GM18520 (cell line): ENCODE results near the gene OXTR.

Experiments used
- ATAC-seq: cut with Tn5 transposase; IDR thresholded peaks from one replicate; pipeline ENCODE4 v1.9.1; 2021; ENCODE audit not compliant: unreplicated experiment

Gene OXTR

DNA sequence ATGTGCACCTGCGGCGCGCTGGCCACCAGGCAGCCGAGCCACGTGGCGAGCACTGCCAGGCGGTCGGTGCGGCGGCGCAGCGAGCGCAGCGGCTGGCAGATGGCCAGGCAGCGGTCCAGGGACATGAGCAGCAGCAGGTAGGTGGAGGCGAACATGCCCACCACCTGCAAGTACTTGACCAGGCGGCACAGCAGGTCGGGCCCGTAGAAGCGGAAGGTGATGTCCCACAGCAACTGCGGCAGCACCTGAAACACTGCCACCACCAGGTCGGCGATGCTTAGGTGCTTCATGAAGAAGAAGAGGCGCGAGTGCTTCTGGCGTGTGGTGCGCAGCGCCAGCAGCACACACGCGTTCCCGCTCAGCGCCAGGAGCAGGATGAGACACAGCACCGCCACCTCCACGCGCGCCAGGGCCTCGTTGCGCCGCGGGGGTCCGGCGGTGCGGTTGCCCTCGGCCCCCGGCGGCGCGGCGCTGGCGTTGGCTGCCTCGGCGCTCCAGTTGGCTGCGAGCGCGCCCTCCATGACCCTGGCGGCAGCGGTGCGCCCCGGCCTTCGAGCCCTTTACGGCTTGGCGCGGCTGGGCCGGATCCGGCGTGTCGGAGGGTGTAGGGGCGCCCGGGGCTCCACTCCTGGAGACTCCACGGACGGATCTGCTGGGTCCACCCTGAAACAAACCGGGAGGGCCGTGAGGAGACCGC is 1.6 kb downstream of the OXTR start:
- ATAC-seq: no peak

DNA sequence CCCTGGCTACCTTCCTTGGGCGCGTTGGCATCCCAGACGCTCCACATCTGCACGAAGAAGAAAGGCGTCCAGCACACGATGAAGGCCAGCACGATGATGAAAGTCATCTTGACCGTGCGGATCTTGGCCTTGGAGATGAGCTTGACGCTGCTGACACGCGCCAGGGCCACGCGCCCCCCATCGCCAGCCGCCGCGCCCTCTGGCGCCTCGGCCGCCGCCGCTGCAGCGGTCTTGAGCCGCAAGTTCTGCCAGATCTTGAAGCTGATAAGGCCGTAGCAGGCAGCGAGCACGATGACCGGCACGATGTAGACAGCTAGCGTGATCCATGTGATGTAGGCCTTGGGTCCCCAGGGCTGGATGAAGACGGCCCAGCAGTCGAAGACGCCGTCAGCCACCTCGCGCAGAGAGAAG is 2.2 kb downstream of the OXTR start:
- ATAC-seq: no peak

DNA sequence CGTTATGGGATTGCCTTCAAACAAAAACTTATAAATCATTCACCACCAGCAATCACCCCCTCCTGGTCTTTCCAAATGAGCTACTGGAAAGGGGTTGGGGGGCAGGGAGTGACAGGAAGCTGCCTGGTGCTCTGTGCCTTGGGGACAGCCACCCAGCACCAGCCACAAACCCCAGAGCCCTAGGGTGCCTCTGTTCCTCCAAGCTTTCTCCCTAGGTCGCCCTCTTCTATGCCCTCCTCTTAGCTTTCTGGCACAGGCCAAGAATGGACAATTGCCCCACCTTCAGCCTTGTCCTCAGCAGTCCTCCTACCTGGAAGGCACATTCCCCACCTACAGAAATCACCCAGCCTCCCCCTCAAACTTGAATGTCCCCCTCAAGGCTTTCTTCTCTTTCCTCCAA is 3.3 kb downstream of the OXTR start:
- no peak for ATAC-seq

DNA sequence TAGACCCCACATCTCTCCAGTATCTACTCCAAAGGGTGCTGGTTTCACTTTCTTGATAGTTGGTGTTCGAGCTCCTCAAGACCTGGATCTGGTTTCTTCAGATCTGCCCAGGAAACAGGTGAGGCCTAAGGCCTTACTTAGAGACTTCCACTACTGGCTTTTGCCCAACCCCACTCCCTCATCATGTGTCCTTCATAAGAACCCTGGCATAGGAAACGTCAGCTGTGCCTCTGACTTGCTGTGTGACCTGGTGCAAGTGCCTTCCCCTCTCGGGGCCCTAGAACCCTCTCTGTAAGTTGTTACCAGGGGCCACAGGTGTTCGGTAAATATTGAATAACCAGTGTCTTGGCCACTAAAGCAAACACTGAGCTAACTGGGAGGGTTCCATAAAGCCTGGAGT is 3.9 kb downstream of the OXTR start:
- ATAC-seq: no peak

DNA sequence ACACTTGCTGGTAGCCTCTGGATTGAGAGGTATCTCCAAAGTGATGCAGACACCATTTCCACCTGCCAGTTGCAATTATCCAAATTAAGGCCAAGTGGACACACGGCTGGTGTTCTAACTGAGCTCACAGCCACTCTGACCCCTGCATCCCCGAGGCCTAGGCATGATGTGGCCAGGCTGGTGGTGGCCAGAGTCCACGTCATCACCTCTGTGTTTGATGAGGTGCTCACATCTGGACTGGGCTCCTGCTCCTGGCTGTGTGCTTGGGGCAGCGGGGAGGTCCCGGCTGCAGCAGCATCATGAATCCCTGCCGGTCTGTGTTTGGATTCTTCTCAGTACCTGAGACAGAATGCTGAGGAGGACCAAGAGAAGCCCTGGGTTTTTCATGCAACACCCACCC is 4.9 kb downstream of the OXTR start:
- ATAC-seq: no peak

DNA sequence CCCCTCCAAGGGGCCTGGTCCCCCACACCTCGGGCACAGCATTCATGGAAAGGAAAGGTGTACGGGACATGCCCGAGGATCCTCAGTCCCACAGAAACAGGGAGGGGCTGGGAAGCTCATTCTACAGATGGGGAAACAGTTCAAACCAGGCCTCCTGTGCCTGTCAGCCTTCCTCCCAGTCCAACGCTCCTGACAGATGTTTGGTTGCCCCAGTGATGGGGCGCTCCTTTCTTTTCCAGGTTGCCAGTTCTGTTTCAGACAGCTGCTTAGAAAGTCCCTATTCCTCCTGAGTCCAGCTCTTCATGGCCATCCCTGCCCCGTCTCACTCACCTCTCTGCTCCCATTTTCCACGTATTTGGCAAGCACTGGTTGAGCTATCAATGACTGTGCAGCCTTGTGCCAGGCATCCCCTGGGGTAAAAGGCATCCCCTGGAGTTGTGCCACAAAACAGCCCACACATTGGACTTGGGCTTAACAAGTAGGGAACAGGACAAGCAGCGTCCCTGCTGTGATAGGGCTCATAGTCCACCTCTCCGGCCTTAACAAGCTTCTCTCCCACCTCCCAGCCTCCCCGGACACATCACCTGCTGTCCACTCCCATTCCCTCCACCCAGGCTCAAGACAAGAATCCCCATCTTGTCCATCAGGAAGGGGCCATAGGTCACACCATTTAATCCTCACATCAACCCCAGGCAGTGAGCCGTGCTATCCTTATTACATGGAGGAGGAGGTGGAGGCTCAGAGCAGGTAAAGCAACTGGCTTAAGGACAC is 6.6 kb downstream of the OXTR start:
- no peak for ATAC-seq

DNA sequence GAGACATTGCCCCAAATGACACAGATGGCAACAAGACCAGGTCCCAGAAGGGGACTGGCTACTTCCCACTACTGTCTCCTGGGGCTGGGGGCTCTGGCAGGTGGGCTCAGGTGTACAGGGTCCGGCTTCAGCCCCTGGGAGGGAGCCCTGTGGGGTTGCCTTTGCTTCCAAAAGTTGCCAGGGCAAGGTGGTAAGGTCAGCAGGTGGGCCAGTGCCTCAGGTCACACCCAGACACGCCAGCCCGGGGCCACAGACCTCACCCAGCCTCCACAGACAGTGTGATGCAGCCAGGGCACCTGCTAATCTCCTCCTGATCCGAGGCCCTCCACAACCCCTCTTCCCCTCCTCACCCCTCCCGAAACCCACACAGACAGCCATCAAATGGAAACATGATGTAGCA is 7.5 kb downstream of the OXTR start:
- ATAC-seq: no peak

DNA sequence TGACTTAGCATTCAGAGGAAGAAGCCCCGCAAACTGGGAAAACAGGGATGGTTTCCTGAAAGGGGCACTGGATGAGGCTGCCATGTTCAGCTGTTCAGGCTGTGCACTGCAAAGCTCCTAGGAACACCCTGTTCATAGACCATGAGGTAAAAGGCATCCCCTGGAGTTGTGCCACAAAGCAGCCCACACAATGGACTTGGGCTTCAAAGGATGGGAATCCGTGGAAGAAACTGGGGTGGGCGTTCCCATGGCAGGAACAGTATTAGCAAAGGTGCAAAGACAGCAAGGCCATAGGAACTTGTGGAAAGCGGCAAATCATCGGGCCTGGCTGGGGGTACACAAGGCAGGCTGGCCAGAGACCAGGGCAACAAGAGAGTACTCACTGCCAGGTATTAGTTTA is 8.9 kb downstream of the OXTR start:
- ATAC-seq: no peak

DNA sequence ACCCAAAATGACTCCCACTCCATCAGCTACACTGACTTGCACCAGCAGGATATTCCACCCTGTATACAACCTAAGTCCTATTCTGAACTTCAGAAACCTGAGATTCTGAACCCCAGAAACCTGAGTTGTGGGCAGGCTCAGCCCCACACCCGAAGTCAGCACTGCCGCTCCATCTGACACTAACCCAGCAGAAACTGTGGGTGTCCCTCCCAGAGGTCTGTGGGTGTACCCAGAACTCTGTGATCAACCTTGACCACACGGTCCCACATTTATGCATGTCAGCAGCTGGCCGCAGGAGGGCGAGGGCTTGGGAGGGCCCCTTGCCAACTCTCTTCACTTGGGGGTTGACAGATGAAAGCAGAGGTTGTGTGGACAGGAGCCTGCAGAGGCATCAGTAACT is 9.3 kb downstream of the OXTR start:
- no peak for ATAC-seq

DNA sequence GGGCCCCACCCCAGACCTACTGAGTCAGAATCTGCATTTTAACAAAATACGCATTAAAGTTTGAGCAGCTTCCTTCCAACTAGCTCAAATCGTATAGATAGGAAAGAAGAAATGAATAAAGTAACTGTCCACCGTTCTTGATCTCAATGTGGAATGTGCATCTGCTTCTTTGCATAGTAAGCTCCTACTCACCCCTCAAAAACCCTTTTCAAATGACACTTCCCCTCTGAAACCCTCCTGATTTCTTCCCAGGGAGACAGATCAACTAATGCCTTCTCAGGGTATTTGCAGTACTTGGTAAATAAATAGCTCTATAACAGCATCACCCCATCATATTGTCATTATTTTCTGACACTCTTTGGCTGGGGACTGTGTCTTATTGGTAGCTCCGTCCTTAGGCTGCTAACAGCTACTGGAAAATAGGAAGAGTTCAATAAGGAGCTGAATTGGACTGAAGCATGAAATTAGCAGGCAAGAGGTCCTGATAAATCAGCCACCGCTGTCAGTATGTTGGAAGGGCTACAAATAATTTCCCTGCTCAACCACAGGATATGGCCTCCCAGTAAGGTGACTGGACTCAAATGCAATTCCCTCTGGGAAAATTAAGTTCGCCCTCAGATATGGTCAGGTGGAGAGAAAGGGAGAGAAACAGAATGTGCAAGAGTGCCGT is 10.2 kb downstream of the OXTR start:
- no peak for ATAC-seq

DNA sequence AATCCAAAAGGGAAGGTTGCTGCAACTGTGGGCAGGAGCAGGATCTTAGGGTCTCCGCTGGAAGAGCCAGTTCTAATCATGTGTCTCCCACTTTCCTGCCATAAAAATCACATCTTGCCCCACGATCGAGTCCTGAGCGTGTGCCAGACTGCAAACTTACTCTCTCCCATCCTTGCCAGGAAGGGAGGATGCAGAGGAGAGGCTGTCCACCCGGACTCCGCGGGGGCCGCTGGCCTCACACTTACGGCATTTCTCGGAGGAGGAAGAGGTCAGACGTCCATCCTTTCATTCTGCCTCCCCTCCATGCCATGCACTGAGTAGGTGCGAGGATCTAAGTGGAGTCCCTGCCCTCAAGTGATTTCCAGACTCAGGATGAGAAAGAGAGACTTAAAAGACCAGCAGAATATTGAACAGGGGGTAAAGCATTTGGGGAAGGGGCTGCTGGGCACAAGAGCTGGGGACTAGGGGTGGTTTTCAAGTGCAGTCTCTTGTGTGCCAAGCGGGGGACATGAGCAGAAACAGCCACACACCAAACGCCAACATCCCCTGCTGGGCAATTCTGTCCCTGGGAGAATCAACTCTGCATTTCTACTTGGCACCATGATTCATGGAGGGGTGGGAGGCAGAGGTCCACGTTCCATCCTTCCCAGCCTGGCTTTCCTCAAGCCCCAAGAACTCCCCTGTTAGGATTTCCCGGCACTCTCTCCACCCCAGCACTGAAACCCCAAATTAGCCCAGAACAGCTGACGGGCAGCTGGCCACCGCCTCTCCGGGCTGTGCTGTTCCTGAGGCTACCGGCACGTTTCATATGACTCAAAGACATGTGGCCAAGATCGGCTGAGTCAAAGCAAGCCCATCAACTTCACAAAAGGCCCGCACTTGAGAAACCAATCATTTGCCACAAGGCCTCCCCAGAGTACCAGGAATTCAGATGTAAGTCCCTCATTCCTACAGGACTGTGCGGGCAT is 11.6 kb downstream of the OXTR start:
- ATAC-seq: no peak

DNA sequence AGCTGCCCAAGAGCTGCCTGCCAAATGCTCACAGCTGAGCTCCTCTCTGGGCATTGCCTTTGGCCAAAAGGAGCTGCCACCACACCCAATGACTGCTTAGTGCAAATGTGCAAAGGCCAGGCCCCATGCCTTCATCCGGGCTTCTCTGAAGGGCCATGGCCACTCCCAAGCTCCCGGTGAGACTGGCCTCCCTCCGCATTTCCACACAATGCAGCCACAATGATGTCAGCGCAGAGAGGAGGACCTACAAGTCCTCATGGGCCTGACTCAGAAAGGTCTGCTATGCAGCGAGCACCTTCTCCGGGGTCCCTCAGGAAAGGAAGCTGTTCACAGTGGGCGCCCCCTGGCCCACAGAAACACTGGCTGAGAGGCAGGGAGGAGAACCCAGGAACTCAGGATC is 12.7 kb downstream of the OXTR start:
- no peak for ATAC-seq

DNA sequence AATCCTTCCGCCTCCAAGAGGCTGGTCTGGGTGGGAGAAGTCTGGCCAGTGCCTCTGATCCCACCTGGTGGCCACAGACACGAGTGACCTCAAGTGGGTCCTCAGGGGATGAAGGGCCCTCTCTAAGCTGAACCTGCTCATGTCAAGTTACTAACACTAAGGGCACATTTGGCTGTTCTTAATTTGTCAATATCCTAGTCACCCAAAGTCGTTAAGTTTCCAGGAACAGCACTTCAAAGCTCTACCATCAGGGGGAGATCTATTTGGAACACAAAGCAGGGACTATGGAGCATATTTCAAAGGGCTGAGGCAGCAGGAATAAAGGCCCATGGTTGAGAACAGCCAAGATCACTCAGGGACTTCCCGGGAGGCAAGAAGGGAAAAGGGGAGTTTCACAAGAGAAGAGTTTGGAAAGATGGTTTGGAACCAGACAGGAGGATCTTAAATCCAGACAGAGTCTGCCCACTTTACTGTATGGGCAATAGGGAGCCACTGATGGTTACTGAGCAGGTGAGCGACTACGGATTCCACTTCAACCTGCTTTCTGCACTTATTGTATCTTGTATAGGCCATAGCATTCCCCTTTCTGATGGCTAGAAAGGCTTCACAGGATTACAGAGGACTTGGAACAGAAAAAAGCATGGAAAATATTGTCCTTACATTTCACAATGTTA is 13.7 kb downstream of the OXTR start:
- no peak for ATAC-seq

DNA sequence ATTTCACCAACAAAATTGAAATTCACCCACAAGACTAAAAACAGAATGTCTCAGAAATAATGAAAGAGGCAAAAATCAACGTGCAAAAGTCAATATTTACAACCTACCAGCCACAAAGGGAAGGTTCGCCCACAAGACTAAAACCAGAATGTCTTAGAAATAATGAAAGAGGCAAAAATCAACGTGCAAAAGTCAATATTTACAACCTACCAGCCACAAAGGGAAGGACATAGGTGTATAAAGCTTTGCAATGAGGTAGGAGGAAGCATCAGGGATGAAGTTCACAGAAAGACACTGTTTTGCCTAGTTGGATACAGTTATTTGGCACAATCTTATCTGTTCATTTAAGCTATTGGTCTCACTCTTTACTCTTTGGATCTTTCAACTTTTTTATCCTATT is 14.3 kb downstream of the OXTR start:
- no peak for ATAC-seq

DNA sequence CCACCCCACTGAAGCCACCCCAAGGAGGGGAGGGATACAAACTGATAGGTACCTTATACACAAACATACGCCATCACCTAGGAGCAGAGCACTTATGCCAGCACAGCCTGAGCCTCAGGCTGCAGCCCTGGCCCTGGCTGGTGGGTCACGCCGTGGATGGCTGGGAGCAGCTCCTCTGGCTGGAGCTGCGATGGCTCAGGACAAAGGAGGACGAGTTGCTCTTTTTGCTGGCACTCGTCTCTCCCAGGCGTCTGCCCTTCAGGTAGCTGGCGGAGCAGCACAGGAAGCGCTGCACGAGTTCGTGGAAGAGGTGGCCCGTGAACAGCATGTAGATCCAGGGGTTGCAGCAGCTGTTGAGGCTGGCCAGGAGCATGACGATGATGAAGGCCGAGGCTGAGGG is 16.6 kb downstream of the OXTR start:
- ATAC-seq: no peak

DNA sequence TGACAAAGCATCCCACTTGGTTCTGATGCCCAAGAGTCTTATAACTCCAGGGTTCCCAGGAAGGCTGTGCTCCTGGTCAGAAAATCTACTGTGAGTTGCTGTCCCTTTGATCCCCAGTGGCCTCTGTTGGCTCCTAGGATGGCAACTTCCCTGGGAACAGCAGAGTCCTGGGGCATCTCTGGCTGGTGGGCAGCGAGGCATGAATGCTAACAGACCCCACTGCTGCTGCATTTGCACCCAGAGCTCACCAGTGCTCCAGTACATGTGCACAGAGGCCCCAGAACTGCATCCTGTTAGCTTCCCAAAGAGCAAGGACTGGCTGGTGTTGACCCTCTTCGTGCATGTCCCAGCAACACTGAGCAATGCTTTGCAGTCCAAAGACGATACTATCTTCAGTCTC is 20.1 kb downstream of the OXTR start:
- no peak for ATAC-seq

DNA sequence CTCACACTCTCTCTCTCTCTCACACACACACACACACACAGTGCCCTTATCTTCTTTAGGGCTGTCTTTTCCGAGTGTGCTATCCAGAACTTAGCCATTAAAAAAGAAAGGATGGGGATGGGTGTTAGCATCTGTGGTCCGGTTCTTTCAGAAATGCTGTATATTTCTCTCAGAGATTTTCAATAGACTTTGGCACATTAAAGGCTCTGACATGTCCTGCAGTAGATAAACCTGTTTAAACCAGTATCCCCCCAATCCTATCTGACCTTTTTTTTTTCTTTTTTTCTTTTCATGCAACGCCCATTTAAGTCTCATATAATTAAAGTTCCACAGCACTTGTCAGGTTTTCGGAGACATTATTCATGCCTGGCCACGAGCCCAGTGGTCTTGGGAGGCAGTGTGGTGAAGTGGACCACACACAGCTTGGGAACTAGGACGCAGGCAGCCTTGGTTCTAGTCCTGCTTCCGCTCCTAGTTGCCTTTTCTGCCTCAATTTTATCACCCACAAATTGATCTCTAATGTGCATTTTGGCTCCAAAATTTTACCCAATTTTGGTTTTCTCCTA is 22.6 kb downstream of the OXTR start:
- ATAC-seq: no peak

DNA sequence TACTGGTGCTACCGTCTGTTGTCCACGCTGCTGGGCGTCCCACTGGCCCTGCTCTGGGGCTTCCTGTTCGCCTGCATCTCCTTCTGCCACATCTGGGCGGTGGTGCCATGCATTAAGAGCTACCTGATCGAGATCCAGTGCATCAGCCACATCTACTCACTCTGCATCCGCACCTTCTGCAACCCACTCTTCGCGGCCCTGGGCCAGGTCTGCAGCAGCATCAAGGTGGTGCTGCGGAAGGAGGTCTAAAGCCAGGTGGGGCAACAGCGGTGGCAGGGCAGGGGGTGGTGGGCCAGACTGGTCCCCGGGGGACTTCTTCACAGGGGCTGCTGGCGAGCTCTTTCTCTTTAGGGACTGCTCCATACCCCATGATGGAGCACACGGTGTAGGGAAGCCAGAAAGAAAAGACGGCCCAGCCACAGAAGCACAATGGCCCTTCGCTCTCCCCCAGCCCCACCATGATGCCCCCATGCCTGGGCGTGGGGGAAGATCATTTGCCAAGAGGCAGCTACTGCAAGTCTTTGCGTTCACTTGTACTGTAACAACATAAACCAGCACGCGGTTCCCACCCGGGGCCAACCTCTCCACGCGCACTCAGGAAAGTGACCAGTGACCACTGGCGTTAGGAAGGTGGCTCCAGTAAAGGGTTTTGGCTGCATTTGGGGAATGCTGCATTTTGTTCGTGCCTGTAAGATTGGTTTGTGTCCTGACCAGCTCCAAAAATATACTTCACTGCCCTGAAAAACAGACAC is 23.6 kb downstream of the OXTR start:
- ATAC-seq: no peak

DNA sequence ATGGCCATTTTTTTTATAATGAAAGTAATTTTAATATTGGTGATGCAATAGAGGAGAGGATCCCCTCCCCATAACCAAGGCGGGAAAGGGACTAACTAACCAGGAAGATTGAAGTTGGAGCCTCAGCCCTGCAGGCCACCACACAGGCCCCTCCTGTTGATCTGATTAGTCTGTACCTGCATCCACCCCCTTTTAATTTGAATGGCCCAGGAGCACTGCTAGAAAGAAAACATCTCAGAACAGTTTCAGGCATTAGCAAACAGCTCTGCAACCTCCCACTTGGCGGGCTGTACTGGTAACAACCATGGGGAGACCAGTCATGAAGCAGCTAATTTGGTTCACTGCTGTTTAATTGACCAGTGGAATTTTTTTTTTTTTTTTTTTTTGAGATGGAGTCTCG is 25.5 kb downstream of the OXTR start:
- ATAC-seq: no peak
